GM18505 (cell line): ENCODE measurements around the gene POPDC3.

Experiments used
- ATAC-seq: cut with Tn5 transposase; IDR thresholded peaks from one replicate; pipeline ENCODE4 v1.9.1; 2021; ENCODE audit not compliant: unreplicated experiment
- POLR2A ChIP-seq: IDR thresholded peaks from 4 replicates; pipeline ENCODE4 v1.6.1; 2011; ENCODE audit warnings: borderline replicate concordance; ENCODE audit not compliant: insufficient read depth, insufficient read length; ENCODE audit errors: extremely low read depth

The POPDC3 gene

GRCh38 chr6:105209950-105210706, 30.3 kb upstream of the POPDC3 start:
- no peak for TF ChIP-seq POLR2A
- no peak for ATAC-seq

GRCh38 chr6:105207524-105208269, 27.9 kb upstream of the POPDC3 start:
- TF ChIP-seq POLR2A: no peak
- no peak for ATAC-seq

DNA sequence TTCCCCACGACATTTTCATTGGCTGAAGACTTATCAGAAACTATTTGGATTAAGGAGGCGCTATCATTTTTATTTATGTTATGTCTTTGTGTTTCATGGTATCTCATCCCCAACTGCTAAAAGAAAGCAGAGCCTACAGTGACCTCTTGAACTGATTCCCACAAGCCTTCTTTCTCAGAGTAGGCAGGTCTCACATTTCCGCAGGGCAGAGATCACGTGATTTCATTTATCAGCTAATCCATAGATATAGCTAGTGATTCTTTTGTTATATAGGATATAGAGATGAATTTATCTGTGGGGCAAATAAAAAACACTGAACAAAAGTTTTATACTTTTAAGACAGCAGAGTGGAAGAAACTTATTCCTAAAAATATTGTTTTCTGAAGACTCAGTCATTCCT, 25.0 kb upstream of the POPDC3 start:
- TF ChIP-seq POLR2A: no peak
- no peak for ATAC-seq

GRCh38 chr6:105204331-105204730, 24.5 kb upstream of the POPDC3 start:
- no peak for TF ChIP-seq POLR2A
- no peak for ATAC-seq

GRCh38 chr6:105202486-105202885, 22.7 kb upstream of the POPDC3 start:
- no peak for ATAC-seq
- no peak for TF ChIP-seq POLR2A

DNA sequence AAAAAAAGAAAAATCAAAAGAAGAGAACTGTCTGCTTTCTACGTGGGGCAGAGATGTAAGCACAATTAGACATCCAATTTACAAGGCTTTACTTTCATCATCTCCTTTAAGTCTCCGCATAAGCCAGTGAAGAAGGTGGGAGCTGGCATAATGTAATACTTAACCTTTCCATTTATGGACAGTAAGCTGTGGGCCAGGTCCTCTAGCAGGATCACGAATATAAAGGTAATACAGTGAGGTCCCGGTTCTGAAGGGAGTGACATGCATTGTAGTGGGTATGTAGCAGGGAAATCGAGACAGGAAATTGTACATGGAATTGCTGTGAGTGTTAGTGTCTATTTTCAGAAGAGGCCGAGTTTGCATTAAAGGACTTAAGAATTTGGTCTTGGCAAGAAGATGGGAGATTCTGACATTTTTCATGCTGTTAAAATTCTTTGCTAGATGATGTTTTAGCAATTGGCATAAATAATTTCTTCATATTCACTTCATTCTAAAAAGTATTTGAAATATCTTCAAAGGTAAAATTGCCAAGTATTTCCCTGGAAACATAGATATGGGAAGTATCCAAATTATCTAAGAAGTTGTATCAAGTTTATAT, 20.4 kb upstream of the POPDC3 start:
- ATAC-seq: no peak
- no peak for TF ChIP-seq POLR2A

DNA sequence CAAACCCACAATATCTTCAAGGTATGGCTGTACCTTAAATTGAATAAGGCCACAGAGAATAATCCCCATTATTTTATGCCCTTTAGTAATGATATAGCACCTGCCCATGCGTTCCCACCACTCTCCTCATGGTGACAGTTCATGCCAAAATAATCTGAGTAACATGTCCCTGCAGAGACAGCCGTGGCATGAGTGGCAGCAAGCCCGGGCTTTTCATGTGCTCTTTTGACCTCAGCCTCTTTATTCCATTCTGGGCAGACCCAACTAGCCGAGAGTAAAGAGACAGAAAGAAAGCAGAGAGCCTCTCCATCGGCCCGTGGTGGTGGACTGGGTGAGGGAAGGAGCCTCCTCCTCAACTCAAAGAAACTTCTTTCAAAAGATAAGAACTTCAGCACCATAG, 19.9 kb upstream of the POPDC3 start:
- no peak for TF ChIP-seq POLR2A
- ATAC-seq: no peak

GRCh38 chr6:105196076-105196475, 16.3 kb upstream of the POPDC3 start:
- no peak for TF ChIP-seq POLR2A

GRCh38 chr6:105194591-105194990, 14.8 kb upstream of the POPDC3 start:
- TF ChIP-seq POLR2A: no peak
- ATAC-seq: no peak

More at GRCh38 chr6:105196076-105196475, 16.3 kb upstream of the POPDC3 start:
- ATAC-seq: no peak

DNA sequence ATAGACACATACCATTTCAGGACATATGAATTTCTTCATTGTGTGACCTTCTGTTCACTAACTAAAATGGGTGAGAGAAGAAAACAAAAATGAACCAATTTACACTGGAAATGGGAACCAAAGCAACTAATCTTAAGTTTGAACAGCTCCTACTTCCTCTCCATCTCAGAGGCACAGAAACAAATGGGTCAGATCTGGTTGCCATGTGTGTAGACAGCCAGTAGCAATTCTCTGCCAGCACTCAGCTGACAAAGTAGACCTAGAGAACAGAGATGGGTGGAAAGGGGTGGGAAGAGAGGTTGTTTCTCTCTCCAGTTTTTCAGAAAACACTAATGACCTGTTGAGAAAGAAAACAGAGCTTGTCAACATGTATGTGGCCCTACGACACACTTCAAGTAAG, 14.3 kb upstream of the POPDC3 start:
- no peak for TF ChIP-seq POLR2A

GRCh38 chr6:105193647-105194046, 13.8 kb upstream of the POPDC3 start:
- no peak for ATAC-seq
- TF ChIP-seq POLR2A: no peak

More for the DNA sequence above, 14.3 kb upstream of the POPDC3 start:
- ATAC-seq: no peak

DNA sequence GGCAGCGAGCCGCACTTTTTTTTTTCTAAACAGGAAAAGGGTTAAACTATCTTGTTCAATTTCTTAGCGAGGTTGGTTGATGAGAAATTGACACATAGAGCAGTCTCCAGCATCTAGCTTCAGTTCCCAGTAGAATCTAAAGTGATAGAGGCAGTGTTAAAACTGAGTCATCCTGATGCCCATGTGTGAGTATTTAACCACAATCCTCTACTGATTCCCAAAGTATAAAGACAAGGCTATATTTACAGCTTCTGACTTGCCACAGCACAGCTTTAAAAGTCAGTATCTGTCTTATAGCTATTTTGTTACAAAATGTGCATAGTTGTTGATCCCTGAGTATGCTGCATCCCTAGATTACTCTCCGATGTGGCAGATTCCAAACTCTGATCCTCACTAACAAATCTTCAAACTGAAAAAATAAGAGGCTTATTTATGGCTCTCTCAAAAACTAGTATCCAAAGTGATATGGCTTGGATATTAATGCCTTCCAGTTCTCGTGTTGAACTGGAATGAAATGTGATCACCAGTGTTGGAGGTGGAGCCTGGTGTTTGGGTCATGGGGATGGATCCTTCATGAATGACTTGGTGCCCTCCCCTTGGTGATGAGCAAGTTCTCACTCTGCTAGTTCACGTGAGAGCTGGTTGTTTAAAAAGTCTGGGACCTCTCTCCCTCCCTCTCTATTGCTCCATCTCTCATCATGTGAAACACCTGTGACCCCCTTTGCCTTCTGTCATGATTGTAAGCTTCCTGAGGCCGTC, 13.1 kb upstream of the POPDC3 start:
- TF ChIP-seq POLR2A: no peak

GRCh38 chr6:105191351-105191750, 11.5 kb upstream of the POPDC3 start:
- no peak for TF ChIP-seq POLR2A
- ATAC-seq: no peak

More for the DNA sequence above, 13.1 kb upstream of the POPDC3 start:
- no peak for ATAC-seq
